GM18508 (cell line): ENCODE measurements around the gene AFF4.

ENCODE experiments used
- ATAC-seq: cut with Tn5 transposase; IDR thresholded peaks from one replicate; pipeline ENCODE4 v1.9.1; 2021; ENCODE audit warnings: moderate number of reproducible peaks; ENCODE audit not compliant: insufficient read depth, unreplicated experiment

AFF4 gene

GRCh38 chr5:132831095-132831860, 132.2 kb downstream of the AFF4 start:
- no peak for ATAC-seq

DNA sequence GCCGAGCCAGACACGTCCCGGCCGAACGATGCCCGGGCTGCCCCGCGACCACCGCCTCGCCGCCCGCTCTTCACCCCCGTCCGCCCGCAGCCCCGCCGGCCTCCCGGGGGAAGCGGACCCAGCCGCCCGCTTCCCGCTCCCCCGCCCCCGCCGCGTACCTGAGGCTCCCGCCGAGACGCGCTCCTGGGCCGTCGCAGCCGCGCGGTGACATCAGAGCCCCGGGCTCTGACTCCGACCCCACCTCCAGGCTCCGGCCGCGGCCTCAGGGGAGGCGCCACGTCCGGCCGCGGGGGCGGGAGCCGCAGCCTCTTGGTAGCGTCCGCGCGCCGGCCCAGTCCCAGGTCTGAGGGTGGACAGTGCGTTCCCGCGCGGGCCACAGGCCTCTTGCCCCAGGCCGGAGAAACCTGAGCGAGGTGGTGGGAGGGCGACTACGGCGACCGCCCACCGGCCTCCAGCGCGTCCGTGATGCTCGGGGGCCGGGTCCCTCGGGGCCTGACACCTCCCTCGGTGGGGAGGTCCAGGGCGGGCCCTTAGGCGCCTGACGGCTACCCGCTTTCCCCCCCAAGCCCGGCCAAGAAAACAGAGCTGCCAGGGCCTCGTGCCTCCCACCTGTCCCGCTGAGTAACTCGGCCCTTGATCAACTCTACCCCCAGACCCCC, 132.9 kb downstream of the AFF4 start, which contains the start of gene SHROOM1:
TSS of gene SHROOM1 (minus strand) at position 212 of the 659 bp plus-strand sequence. CDS start 4,507 bp downstream, outside the sequence.
- ATAC-seq: no peak

DNA sequence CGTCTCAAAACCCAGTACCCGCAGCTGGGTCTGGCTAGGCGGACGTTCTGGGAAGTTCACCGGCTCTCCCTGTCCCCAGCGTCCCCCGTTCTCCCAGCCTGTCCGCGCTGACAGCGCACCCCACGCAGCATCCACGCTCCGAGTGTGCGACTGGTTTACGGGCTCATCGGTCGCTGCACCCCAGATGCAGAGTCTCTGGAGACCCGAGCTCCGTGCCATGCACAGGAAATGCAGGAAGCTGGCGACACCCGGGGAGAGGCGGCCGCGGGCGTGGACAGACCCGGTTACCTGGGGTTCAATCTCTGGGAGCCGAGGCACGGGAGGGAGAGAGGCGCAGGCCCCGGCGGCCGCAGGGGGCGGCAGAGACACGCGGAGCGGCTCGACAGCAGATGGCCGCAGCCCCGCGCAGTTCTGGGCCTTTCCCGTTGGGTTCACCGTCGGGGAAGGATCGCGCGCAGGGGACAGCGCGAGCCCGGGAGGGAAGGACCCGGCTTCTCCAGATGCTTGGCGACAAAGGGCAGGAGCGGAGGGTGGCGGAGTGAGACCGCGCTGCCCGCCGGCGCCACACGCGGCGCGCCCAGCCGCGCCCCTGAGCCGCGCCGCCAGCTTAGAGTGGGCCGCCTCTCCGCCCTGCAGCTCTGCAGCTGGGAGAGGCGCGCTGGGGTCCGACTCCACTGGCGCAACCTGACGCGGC, 133.5 kb downstream of the AFF4 start:
- ATAC-seq: no peak

DNA sequence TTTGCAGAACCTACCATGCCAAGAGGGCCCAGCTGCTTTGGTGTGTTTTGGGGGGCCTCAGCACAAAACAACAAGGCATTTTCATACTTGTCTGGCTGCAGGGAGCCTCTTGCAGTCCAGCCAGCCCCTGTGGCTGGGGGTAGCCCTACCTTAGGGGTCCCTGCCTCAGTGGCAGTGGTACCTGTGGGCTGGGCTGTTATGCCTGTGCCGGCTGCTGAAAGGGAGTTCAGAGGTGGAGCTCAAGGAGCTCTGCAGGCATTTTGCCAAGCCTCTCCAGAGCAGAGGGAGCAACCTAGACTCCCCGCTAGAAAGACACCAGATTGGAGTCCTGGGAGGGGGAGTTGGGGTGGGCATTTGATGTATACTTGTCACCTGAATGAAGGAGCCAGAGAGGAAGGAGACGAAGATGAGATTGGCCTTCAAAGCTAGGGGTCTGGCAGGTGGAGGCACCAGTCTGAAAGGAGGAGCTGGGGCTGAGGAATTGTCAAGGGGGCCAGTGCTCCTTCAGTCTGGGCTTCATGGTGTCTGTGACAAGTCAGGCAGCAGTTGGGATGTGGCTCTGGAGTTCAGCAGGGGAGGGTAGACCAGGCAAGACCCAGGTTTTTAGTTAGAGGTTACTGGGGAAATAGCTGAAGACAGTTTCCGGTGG, 134.5 kb downstream of the AFF4 start:
- ATAC-seq: no peak

- no peak for ATAC-seq
Measured at GRCh38 chr5:132827943-132828673, 135.3 kb downstream of the AFF4 start.

DNA sequence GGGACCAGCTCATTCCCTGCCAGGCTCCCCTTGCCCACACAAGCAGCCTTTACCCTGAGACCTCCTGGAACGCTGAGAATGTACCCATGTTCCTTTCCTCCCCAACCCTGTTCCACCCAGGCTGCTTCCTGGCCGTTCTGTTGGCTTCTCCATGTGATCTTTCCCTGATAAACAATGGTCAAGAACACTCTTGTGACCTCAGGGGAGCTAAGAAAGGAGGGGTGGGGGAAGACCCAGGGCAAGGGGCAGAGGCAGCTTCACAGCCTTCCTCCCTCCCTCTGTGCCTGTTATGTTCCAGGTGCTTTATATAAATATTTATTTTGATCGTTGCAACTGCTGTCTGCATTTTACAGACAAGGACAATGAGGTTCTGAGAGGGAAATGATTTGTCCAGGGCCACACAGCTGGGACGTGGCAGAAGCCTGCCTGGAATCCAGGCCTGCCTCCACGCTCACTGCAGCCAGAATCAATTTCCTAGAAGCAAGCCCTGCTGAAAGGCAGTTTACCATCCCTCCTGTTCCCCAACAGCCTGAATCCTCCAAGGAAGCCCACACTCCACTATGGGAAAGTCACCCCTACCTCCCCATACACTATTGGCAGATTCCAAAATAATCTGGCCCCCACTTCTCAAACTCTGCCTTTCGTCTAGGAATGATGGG, 136.9 kb downstream of the AFF4 start:
- ATAC-seq: no peak

DNA sequence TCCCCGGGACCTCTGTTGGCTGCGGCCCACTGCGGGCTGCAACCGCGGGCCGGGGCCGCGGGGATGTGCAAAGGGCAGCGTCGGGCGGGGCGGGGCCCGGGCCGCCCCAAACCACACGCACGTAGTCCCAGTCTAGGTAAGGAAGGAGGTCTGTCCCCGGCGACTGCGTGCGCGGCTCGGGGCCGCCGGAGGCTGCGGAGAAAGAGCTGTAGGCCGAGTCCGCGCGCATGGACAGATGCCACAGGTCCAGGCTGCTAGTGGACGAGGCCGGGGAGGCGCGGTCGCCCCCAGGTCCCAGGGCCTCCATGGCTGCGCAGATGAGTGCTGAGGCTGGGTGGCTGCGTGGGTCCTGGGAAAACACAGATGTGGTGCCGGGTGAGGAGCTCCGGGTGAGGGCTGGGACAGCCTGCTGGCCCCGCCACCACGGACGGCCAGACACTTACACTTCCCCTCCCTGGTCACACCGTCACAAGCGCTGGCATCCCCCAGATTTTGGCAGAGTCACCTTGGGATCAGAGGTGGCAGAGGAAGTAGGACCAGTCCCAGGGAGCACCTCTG, 137.5 kb downstream of the AFF4 start:
- ATAC-seq: no peak
